HG03095 (cell line): Measurements from ENCODE around the gene LYZL4.

Experiments used
- ATAC-seq: cut with Tn5 transposase; IDR thresholded peaks from one replicate; pipeline ENCODE4 v1.9.1; 2021; ENCODE audit warnings: moderate library complexity; ENCODE audit not compliant: unreplicated experiment

The LYZL4 gene

DNA sequence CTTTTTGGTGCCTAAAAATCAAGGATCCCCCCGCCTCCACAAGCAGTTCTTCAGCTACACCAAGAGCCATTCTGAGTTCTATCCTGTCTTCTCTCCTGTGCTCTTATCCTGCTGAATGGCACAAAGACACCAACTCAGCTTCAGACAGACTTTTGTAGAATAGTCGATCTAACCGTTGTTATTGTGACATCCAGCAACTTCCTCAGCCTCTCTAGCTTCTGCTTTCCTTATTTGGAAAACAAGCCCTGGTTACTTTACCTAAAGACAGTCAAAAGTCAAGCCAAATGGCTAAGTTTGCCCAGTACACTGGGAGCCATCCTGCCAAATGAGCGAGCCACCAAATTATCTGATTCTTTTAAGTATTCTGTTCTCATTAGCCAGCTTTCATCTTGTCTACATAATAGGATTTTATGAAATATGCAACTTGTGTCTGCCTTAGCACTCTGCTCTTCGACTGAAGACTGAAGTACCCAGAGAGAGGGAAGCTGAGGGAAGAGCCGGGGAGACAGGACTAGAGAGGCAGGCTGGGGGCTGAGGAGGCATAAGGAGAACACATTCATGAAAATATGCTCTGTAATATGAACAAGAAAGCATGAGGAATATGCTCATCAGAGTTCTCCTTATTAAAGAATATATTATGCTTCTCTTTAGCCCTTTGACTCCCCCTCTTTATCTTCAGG is 35.1 kb downstream of the LYZL4 start:
- ATAC-seq = no peak

DNA sequence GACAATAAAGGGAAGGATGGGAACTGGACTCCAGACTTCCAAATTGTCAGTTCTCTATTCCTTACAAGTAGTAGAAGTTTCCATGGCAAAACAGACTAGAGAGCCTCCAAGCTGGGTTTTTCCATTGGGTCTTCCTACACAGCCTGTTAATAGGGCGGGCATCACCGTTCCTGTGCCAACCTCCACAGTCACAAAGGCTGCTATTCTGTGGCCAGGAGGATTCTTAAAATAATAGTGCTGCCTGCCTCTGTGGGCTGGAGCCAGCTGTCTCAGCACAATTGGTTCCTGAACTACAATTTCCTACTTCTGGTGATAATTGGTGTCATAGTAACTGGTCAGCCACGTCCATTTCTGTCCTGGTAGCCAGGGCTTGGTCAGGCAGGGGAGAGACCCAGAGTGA is 38.6 kb downstream of the LYZL4 start:
- no peak for ATAC-seq

DNA sequence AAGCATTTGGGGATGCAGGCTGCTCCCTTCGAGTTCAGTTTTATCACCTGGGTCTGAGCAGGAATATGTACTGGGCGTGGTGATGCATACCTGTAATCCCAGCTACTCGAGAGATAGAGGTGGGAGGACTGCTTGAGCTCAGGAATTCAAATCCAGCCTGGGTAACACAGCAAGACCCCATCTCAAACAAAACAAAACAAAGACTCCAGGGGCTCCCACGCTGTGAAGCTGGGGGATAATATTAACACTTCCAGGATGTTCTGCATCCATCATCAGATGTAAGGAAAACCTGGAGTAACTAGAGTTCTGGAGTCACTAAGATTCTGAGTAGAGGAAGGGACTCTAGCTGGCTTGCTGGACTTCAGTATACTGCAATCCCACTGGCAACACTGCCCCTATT is 40.6 kb downstream of the LYZL4 start:
- ATAC-seq = no peak

DNA sequence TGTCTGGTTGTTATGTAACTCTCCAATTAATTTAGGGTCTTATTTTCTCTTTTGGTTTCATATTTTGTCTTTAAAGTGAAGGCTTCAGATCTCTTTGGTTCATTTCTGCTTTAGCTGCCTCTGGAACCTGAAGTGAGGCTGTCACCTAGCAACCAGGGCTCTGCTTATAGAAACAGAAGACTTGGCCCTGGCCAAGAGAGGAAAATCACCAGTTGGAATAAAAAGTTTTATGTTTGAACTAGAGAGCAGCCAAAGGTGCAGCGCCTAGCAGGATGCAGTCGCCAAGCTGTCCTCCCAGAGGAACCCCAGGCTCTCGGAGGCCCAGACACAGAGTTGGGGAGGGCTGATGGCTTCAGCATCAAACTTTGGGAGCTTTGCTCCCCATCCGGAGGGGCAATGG is 41.1 kb downstream of the LYZL4 start:
- ATAC-seq = no peak

DNA sequence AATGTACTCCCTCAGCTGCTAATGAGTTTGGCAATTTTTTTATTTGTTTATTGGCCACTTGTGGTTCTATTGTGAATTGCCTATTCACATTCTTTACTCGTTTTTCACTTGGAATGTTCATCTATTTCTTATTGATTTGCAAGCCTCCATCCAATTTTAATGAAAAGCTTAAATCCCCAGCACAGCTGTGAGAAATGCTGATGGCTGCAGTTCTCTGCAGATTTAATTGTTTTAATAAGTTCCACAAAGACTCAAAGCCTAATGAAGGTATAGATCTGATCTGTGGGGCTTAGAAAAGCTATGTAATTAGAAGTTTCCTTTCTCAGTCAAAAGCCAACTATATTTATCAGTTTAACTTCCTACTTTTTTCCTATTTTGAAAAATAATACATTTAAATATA is 41.5 kb downstream of the LYZL4 start:
- ATAC-seq = no peak

DNA sequence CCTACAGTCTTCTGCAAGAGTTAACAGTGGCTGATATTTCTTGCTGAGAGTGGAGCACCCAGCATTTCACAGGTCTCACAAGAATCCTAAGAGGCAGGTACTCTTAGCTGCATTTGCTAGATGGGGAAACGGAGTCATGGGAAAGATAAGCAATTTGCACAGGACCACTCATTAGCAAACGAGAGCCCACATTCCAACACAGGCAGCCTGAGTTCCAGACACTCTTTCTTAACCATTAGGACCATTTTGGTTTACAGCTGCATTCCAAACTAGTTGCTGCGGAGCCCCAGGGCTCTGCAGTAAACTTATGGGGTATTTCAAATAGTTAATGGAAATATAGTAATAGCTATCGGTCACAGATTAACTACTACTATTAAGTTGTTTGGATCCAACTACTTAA is 42.5 kb downstream of the LYZL4 start:
- no peak for ATAC-seq

DNA sequence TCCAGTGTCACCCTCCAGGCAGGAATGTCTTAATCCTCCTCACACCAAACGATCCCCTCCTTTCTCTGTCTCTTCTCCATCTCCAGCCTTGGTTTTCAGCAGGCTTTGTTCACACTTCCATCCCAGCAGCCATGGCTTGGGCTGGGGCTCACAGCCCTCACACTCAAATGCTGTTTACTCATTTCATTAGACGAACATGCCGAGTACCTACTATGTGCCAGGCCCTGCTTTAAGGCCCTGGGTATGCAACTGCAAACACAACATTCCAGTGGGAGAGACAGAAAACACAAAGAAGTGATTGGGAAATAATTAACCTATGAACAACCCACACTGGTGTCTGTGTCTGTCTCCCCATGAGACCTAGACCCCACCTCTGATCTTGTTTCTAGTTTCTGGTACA is 43.9 kb downstream of the LYZL4 start:
- no peak for ATAC-seq

DNA sequence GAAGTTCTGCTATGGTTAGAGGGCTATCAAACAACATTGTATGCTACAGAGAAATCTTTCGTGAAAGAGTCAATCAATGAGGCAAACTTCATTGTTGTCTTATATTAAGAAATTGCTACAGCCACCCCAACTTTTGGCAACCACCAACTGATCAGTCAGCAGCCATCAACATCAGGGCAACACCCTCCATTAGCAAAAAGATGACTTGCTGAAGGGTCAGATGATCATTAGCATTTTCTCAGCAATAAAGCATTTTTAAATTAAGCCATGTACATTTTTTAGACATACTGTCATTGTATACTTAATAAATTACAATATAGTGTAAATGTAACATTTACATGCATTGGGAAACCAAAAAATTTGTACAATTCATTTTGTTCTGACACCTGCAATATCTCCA is 53.1 kb downstream of the LYZL4 start:
- no peak for ATAC-seq

DNA sequence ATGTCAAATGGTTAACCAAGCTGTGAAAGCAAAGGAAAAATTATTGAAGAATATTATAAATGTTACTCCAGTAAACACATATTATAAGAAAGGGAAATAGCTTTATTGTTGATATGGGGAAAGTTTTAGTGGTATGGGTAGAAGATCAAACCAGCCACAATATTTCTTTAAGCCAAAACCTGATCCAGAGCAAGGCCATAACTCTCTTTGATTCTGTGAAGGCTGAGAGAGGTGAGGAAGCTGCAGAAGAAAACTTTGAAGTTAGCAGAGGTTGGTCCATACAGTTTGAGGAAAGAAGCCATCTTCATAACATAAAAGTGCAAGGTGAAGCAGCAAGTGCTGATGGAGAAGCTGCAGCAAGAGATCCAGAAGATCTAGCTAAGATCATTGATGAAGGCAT is 54.8 kb downstream of the LYZL4 start:
- ATAC-seq = no peak

DNA sequence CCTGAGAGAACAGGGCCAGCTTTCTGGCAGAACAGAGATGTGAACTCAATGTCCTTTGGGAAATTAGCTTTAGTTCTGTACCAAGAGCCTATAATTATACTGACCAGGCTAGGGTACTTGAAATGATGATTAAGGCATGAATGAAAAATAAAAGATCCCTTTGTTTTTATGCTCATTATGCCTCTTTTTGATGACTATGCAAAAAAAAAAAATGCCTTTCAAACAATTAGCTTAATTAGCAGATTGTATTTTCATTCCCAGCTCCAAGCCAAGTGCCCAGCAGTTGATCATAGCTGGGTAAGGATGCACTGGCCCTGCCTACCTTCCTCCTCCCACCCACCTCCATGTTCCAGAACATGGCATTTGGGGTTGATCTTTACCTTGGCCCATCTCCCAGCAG is 56.8 kb downstream of the LYZL4 start:
- no peak for ATAC-seq

DNA sequence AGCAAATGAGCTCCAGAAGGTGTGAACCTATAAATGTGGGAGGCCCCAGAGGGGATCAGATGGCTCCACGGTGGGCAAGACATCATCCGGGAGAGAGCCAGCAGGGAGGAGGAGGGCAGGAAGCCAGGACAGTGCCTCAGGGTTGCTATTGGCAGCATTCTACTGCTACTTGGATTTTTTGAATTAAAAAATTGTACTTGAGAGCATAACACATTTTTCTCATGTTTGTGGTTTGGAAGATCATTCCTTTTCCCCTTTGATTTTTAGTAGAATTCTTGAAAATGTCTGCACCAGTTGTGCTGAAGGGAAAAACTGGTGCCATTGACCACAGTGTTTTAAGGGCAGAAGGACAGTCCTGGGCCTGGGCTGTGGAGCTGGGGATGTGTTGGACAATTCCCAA is 59.2 kb downstream of the LYZL4 start:
- no peak for ATAC-seq

DNA sequence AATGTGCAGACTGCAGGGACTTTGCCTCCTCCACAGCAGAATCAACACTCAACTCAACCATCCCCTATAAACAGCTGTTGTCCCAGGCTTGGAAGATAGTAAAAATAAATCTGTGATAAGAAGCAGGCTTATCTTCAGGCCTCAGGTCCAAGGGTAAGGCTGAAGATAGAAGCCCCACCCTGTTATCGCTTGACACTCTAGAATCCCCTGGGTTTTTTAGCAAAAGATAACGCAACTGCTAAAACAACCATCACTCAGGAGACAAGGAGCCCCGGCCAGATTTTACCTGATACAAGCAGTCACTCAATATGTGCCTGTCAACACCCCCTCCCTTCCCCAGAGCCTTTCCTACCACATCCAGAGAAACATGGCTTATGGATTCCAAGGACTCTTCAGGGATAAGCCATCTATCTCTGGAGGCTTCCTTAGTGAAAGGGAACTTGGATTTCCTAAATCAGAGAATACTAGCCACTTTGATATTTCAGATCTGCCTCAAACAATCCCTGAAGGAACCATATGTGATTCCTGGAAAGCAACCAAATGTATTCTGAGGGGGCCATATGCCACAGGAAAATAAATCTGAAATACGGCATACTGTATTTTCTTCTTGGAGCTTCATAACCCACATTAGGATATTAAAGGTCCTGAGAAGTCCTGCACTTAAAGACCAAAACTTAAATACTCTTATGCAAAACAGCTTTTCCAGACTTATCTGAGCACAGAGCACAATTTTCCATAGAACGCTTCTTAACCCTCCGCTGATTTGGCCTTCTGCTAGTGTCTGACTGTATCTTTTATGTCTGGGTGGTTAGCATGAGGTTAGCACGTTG is 60.4 kb downstream of the LYZL4 start:
- ATAC-seq = no peak

DNA sequence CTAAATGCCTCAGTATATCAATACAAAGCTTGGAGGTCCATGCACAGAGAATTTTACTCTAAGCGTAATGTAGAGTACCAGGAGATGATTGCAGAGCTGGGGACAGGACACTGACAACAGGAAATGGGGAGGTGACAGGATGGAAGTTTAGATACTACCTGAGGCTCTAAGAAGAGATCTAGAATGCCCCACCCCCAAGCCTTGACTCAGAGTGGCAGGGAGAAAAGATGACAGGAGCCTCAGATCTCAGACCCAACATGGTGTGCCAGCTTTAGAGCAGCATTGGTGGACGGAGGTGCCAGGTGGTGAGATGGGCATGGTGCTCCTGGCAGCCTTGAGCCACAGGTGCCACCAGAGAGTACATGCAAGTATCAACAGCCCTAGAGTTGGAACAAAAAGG is 62.5 kb downstream of the LYZL4 start:
- ATAC-seq = no peak
